HCEC 1CT (cell line): ENCODE data around the gene BMPR2.
"Not testable (repeated sequence)": the region's sequence is repeated elsewhere in the genome, so short reads cannot be mapped to it uniquely, and the experiment has no call there.

Experiments
- DNase-seq: peaks from one replicate; pipeline ENCODE4 v3.0.0-alpha.2; 2017

BMPR2 gene

GRCh38 chr2:202386495-202386894 is 10.4 kb downstream of the BMPR2 start:
- not testable (repeated sequence) for DNase-seq

GRCh38 chr2:202387608-202388342 is 11.6 kb downstream of the BMPR2 start:
- no peak for DNase-seq

- no peak for DNase-seq
These were observed 24.8 kb downstream of the BMPR2 start for GRCh38 chr2:202400941-202401340.

GRCh38 chr2:202405798-202406197 is 29.7 kb downstream of the BMPR2 start:
- no peak for DNase-seq

- DNase-seq = no peak
These were observed 30.4 kb downstream of the BMPR2 start for GRCh38 chr2:202406445-202406978.

- DNase-seq = no peak
These were observed 32.5 kb downstream of the BMPR2 start for GRCh38 chr2:202408546-202409140.

- DNase-seq = no peak
These were observed 34.0 kb downstream of the BMPR2 start for GRCh38 chr2:202410092-202410491.

- DNase-seq = no peak
These were observed 35.0 kb downstream of the BMPR2 start for GRCh38 chr2:202411097-202411496.

- DNase-seq = no peak
These were observed 41.9 kb downstream of the BMPR2 start for GRCh38 chr2:202418027-202418426.

GRCh38 chr2:202418511-202418910 is 42.4 kb downstream of the BMPR2 start:
- DNase-seq = no peak

- DNase-seq = no peak
These were observed 47.0 kb downstream of the BMPR2 start for GRCh38 chr2:202423139-202423538.

GRCh38 chr2:202425036-202425435 is 48.9 kb downstream of the BMPR2 start:
- DNase-seq = no peak

- DNase-seq = no peak
These were observed 50.6 kb downstream of the BMPR2 start for GRCh38 chr2:202426751-202427150.

- DNase-seq = peak; percentile 24
These were observed 53.2 kb downstream of the BMPR2 start for GRCh38 chr2:202429164-202429980.

GRCh38 chr2:202432776-202433175 is 56.6 kb downstream of the BMPR2 start:
- DNase-seq = no peak

GRCh38 chr2:202434472-202434871 is 58.3 kb downstream of the BMPR2 start:
- no peak for DNase-seq

- DNase-seq = no peak
These were observed 60.5 kb downstream of the BMPR2 start for GRCh38 chr2:202436626-202437025.

GRCh38 chr2:202440117-202440516 is 64.0 kb downstream of the BMPR2 start:
- not testable (repeated sequence) for DNase-seq

GRCh38 chr2:202442882-202443281 is 66.8 kb downstream of the BMPR2 start:
- DNase-seq = no peak

- no peak for DNase-seq
These were observed 67.9 kb downstream of the BMPR2 start for GRCh38 chr2:202444000-202444399.

GRCh38 chr2:202449344-202449743 is 73.2 kb downstream of the BMPR2 start:
- no peak for DNase-seq

GRCh38 chr2:202450785-202451184 is 74.7 kb downstream of the BMPR2 start:
- DNase-seq = no peak

- DNase-seq = no peak
These were observed 76.6 kb downstream of the BMPR2 start for GRCh38 chr2:202452744-202453143.

- no peak for DNase-seq
These were observed 78.4 kb downstream of the BMPR2 start for GRCh38 chr2:202454536-202454935.
